Transverse colon (tissue), 4 donors: ENCODE results near the gene PTGDR2. TPM values are rescaled to one million over a fixed set of nuclear protein-coding genes. Genes with fewer than 3 reads are reported as not detected.

Experiments used
- DNase-seq: peaks from one replicate; pipeline ENCODE4 v3.0.0-alpha.2; 2019
- H3K27ac ChIP-seq, 4 donors: fragments of 200-600 bp; sonication (generic); 2 replicates each; pipeline ENCODE4 v1.5.1; 2016 to 2018; ENCODE audit warnings: inconsistent platforms in 4 of 4
- H3K27me3 ChIP-seq: fragments of 200-600 bp; sonication (generic); 2 replicates; pipeline ENCODE4 v1.5.1; 2017; ENCODE audit warnings: inconsistent platforms
- H3K36me3 ChIP-seq, 4 donors: fragments of 200-600 bp; sonication (generic); 2 replicates each; pipeline ENCODE4 v1.5.1; 2017 to 2019; ENCODE audit warnings: inconsistent platforms in 4 of 4
- H3K4me1 ChIP-seq, 4 donors: fragments of 200-600 bp; sonication (generic); 2 replicates each; pipeline ENCODE4 v1.5.1; 2017 to 2020; ENCODE audit warnings: inconsistent platforms in 4 of 4
- H3K4me3 ChIP-seq, 4 donors: fragments of 200-600 bp; sonication (generic); 1 replicate in 1 of 4; 2 replicates in 3 of 4; pipeline versions ENCODE4 v1.5.1 to v1.6.1; 2017 to 2019; ENCODE audit warnings: inconsistent platforms in 4 of 4
- H3K9me3 ChIP-seq, 2 donors: fragments of 200-600 bp; sonication (generic); 2 replicates each; pipeline ENCODE4 v1.5.1; 2017 to 2019; ENCODE audit warnings: inconsistent platforms in 2 of 2
- CTCF ChIP-seq, 5 experiments: fragments of 200-600 bp in 3 of 5; fragments of 450-650 bp in 2 of 5; sonication (generic) in 3 of 5; IDR thresholded peaks; 1 replicate in 2 of 5; 2 replicates in 3 of 5; pipeline ENCODE4 v1.5.1; 2016 to 2017; ENCODE audit warnings: antibody characterized with exemption in 5 of 5, inconsistent platforms in 3 of 5, mild to moderate bottlenecking in 2 of 5, moderate library complexity in 1 of 5
- EP300 ChIP-seq: sonication (generic); formaldehyde crosslinking; IDR thresholded peaks from one replicate; pipeline ENCODE4 v1.6.1; 2017; ENCODE audit warnings: antibody characterized with exemption, low read depth
- POLR2A ChIP-seq: fragments of 450-650 bp; IDR thresholded peaks from one replicate; pipeline ENCODE4 v1.6.1; 2016; ENCODE audit warnings: antibody characterized with exemption, mild to moderate bottlenecking, moderate library complexity
- POLR2AphosphoS5 ChIP-seq, 3 donors: sonication (generic); formaldehyde crosslinking; IDR thresholded peaks; one replicate each; pipeline ENCODE4 v1.6.1; 2016; ENCODE audit warnings: antibody characterized with exemption in 3 of 3
- WGBS, 2 donors: methylation state at CpG; one replicate each; pipeline ENCODE4 v1.1.5; 2018; ENCODE audit warnings: low coverage in 1 of 2; 5-methylcytosine and 5-hydroxymethylcytosine counted together
- in situ Hi-C, 4 donors: fragments of 200-750 bp; cut with MboI; loops; one replicate each; pipeline versions ENCODE4 v1.15.0 to v1.15.1; 2017; ENCODE audit warnings: low sequenced_read_pairs in 3 of 4, low pct_ligation_motif_present in 1 of 4, low pct_unique_long_range_greater_than_20kb in 1 of 4
- intact Hi-C: fragments of 100-400 bp; cut with DNase I; formaldehyde crosslinking; loops from one replicate; pipeline ENCODE4 v1.15.1; 2023; ENCODE audit warnings: low total_unique reads
- total RNA-seq, 4 donors: library from RNA; depleted of rRNA; stranded (reverse); fragments of >200 nt; gene quantifications; one replicate each; pipeline ENCODE4 v1.1.0, GENCODE V29; 2016

PTGDR2 gene
- total RNA-seq, 4 donors from 2014 or later, result 3.5 to 36.6 (median 4.5) TPM; not detected in 1

GRCh38 chr11:60841797-60842667 lies 13.7 kb downstream of the PTGDR2 start, which contains the start of gene CCDC86:
CCDC86 (plus strand) TSS chr11:60842113; CDS start chr11:60842125, 12 bp downstream.
- 0% methylated on average over 1 to 43 of the region's 57 CpGs for WGBS, 2 donors
- Histone ChIP-seq H3K4me1 (peaks cover 19 to 39% (median 32%) of the 10 kb centered on the region in 4 donors), H3K27me3 (no peaks in the 10 kb centered on the region), H3K36me3 (no peaks in the 10 kb centered on the region), H3K27ac (peak within 1 kb of the TSS; percentile 69 to 85 (median 80)), H3K4me3 (peak within 1 kb of the TSS; percentile 59 to 96 (median 63)), H3K9me3 (no peaks in the 10 kb centered on the region)
- in situ Hi-C loops, result loop anchor here in 2 of 4 donors (25.0 kb wide), 3 partner anchors 295 to 495 kb away; partner anchors contain the start of genes DDB1 (in 1 of the 2) and TKFC (in 1 of the 2)
- peak; percentile 97 for DNase-seq
- intact Hi-C loops, result no loop called here
- TF ChIP-seq EP300 (peak; percentile 36), POLR2A (peak; percentile 54), CTCF (IDR thresholded peaks at IDR 0.05) (no peak), POLR2AphosphoS5 (IDR thresholded peaks at IDR 0.05) (peak; percentile 78 to 86 (median 81))

- 79 to 81% methylated on average over 3 to 14 of the region's 14 CpGs for WGBS, 2 donors
- peak; percentile 33 for DNase-seq
- in situ Hi-C loops (loop anchor here in 2 of 4 donors (25.0 kb wide), 3 partner anchors 297 to 497 kb away; partner anchors contain the start of genes DDB1 (in 1 of the 2) and TKFC (in 1 of the 2)), intact Hi-C loops (no loop called here)
- TF ChIP-seq POLR2AphosphoS5 (IDR thresholded peaks at IDR 0.05) (no peak), CTCF (IDR thresholded peaks at IDR 0.05) (no peak), EP300 (no peak), POLR2A (no peak)
- H3K27ac ChIP-seq, result peak overlapping the region; percentile 69 to 85 (median 80)
- no peaks in the 10 kb centered on the region for H3K36me3 ChIP-seq
- H3K4me1 ChIP-seq, result peaks cover 19 to 39% (median 32%) of the 10 kb centered on the region in 4 donors
- H3K4me3 ChIP-seq, result peak overlapping the region in 1 of 4 donors; percentile 96
- H3K9me3 ChIP-seq, result no peaks in the 10 kb centered on the region
- no peaks in the 10 kb centered on the region for H3K27me3 ChIP-seq
These were observed 15.0 kb downstream of the PTGDR2 start for GRCh38 chr11:60840470-60841430.

GRCh38 chr11:60838132-60838531 lies 17.6 kb downstream of the PTGDR2 start:
- TF ChIP-seq CTCF (IDR thresholded peaks at IDR 0.05) (no peak), POLR2AphosphoS5 (IDR thresholded peaks at IDR 0.05) (no peak), POLR2A (no peak), EP300 (no peak)
- Histone ChIP-seq H3K9me3 (no peaks in the 10 kb centered on the region), H3K27me3 (no peaks in the 10 kb centered on the region), H3K4me1 (peaks cover 9 to 22% (median 20%) of the 10 kb centered on the region in 4 donors), H3K27ac (no peak overlapping the region), H3K4me3 (no peak overlapping the region), H3K36me3 (no peaks in the 10 kb centered on the region)
- in situ Hi-C loops, result loop anchor here in 3 of 4 donors (10.0 to 25.0 kb wide), 4 partner anchors 57 to 499 kb away; partner anchors contain the start of genes DDB1 (in 1 of the 3) and TKFC (in 1 of the 3)
- intact Hi-C loops, result no loop called here
- no peak for DNase-seq
- whole genome bisulfite sequencing, 2 donors, result 88% methylated on average over 7 of the region's 7 CpGs; no CpG with 5 or more reads in 1 of the 2 donors
